H1 (cell line): ENCODE measurements around the gene SLC7A5. TPM values are rescaled to one million over a fixed set of nuclear protein-coding genes. Genes with fewer than 3 reads are reported as not detected.

Experiments
- CTCF ChIA-PET: fragments of 300-600 bp; sonication (Branson Sonifier 250); formaldehyde crosslinking; loops from one replicate; lab custom pipeline; 2021; ENCODE audit not compliant: partially characterized antibody; lab: Charles Lee
- POLR2A ChIA-PET: fragments of 300-600 bp; sonication (Branson Sonifier 250); formaldehyde crosslinking; loops from one replicate; lab custom pipeline; 2021; ENCODE audit warnings: inconsistent platforms; ENCODE audit not compliant: partially characterized antibody; lab: Charles Lee
- DNase-seq, 2 experiments: peaks; one replicate each; pipeline versions ENCODE4 v3.0.0 to v3.0.0-alpha.2; 2010 to 2022; ENCODE audit warnings: low spot score in 2 of 2, low read depth in 1 of 2, mixed read lengths in 1 of 2
- FAIRE-seq: peaks from 2 replicates; lab custom pipeline; 2011; peaks lifted over from hg19 to GRCh38; lab: Jason Lieb, UNC
- H2AFZ ChIP-seq: 2 replicates; pipeline ENCODE4 v1.8.1; 2012; ENCODE audit warnings: low read length, inconsistent platforms
- H2AK5ac ChIP-seq: 2 replicates; pipeline ENCODE4 v1.6.1; 2013; ENCODE audit warnings: low read depth, low read length
- H2BK120ac ChIP-seq: replicated peaks from 2 replicates; pipeline ENCODE3; 2013; ENCODE audit warnings: low read depth, low read length, inconsistent platforms
- H2BK12ac ChIP-seq: 2 replicates; pipeline ENCODE4 v1.6.1; 2013; ENCODE audit warnings: low read depth, low read length
- H2BK15ac ChIP-seq: 2 replicates; pipeline ENCODE4 v1.6.1; 2013; ENCODE audit warnings: low read length
- H2BK20ac ChIP-seq: 2 replicates; pipeline ENCODE4 v1.6.1; 2013; ENCODE audit warnings: low read length
- H2BK5ac ChIP-seq: 2 replicates; pipeline ENCODE4 v1.6.1; 2013; ENCODE audit warnings: low read depth, low read length
- H3K14ac ChIP-seq: 2 replicates; pipeline ENCODE4 v1.6.1; 2013; ENCODE audit warnings: inconsistent platforms; ENCODE audit not compliant: insufficient read length
- H3K18ac ChIP-seq: 2 replicates; pipeline ENCODE4 v1.6.1; 2013; ENCODE audit warnings: low read length; ENCODE audit errors: extremely low read depth
- H3K23ac ChIP-seq: 2 replicates; pipeline ENCODE4 v1.6.1; 2013; ENCODE audit warnings: inconsistent platforms; ENCODE audit not compliant: insufficient read length
- H3K23me2 ChIP-seq: 2 replicates; pipeline ENCODE4 v1.6.1; 2013; ENCODE audit warnings: low read depth, low read length
- H3K27ac ChIP-seq: 2 replicates; pipeline ENCODE4 v1.6.1; 2011; ENCODE audit warnings: low read depth, low read length, inconsistent platforms
- H3K27me3 ChIP-seq, 4 experiments: replicated peaks in 1 of 4; 1 replicate in 1 of 4; 2 replicates in 3 of 4; pipeline versions ENCODE4 v1.6.1 to v1.8.1; 2011 to 2013; ENCODE audit warnings: low read length in 3 of 4, mild to moderate bottlenecking in 3 of 4, inconsistent platforms in 2 of 4, mixed read lengths in 2 of 4, moderate library complexity in 1 of 4; ENCODE audit not compliant: control insufficient read depth in 3 of 4, insufficient read depth in 3 of 4; ENCODE audit errors: extremely low read depth in 1 of 4
- H3K36me3 ChIP-seq, 4 experiments: 2 replicates each; pipeline versions ENCODE4 v1.6.1 to v1.8.1; 2011 to 2013; ENCODE audit warnings: mild to moderate bottlenecking in 4 of 4, low read length in 3 of 4, moderate library complexity in 2 of 4, control low read depth in 1 of 4, inconsistent platforms in 1 of 4; ENCODE audit not compliant: insufficient read depth in 4 of 4, control insufficient read depth in 2 of 4
- H3K4ac ChIP-seq: replicated peaks from 2 replicates; pipeline ENCODE3; 2013; ENCODE audit warnings: low read length, low read depth, mixed read lengths, inconsistent platforms; ENCODE audit not compliant: insufficient read length
- H3K4me1 ChIP-seq, 4 experiments: replicated peaks in 1 of 4; 1 replicate in 1 of 4; 2 replicates in 3 of 4; pipeline versions ENCODE4 v1.6.1 to v1.8.1; 2011 to 2013; ENCODE audit warnings: low read length in 3 of 4, inconsistent platforms in 2 of 4, mixed read lengths in 1 of 4; ENCODE audit not compliant: insufficient read depth in 4 of 4, control insufficient read depth in 3 of 4
- H3K4me2 ChIP-seq, 2 experiments: 2 replicates each; pipeline versions ENCODE4 v1.6.1 to v1.8.1; 2011 to 2013; ENCODE audit warnings: low read depth in 2 of 2, low read length in 2 of 2, control low read depth in 1 of 2, inconsistent platforms in 1 of 2, mild to moderate bottlenecking in 1 of 2; ENCODE audit not compliant: insufficient read depth in 1 of 2
- H3K4me3 ChIP-seq, 4 experiments: fragments of 200-600, 300-600 bp in 1 of 4; sonication (generic), shearing (Covaris generic), sonication (Bioruptor Twin) in 1 of 4; 2 replicates each; pipeline versions ENCODE4 v1.5.1 to v1.8.1; 2011 to 2016; ENCODE audit warnings: low read length in 4 of 4, low read depth in 3 of 4, control low read depth in 2 of 4, inconsistent platforms in 2 of 4, mild to moderate bottlenecking in 2 of 4, mixed read lengths in 1 of 4, moderate library complexity in 1 of 4; ENCODE audit not compliant: insufficient read depth in 2 of 4; ENCODE audit errors: extremely low read depth in 1 of 4
- H3K56ac ChIP-seq: replicated peaks from 2 replicates; pipeline ENCODE3; 2013; ENCODE audit warnings: low read depth, mild to moderate bottlenecking, mixed read lengths, low read length, inconsistent platforms; ENCODE audit not compliant: insufficient read length
- H3K79me1 ChIP-seq: 2 replicates; pipeline ENCODE4 v1.6.1; 2013; ENCODE audit warnings: low read depth, low read length, control low read depth
- H3K79me2 ChIP-seq, 2 experiments: 2 replicates each; pipeline versions ENCODE4 v1.6.1 to v1.8.1; 2012 to 2013; ENCODE audit warnings: low read length in 2 of 2, mild to moderate bottlenecking in 2 of 2, inconsistent platforms in 1 of 2; ENCODE audit not compliant: insufficient read depth in 2 of 2, control insufficient read depth in 1 of 2
- H3K9ac ChIP-seq, 4 experiments: replicated peaks in 1 of 4; 1 replicate in 1 of 4; 2 replicates in 3 of 4; pipeline versions ENCODE4 v1.6.1 to v1.8.1; 2011 to 2013; ENCODE audit warnings: low read depth in 3 of 4, low read length in 3 of 4, control low read depth in 2 of 4, mild to moderate bottlenecking in 2 of 4, moderate library complexity in 2 of 4, inconsistent platforms in 1 of 4; ENCODE audit errors: extremely low read depth in 1 of 4
- H3K9me3 ChIP-seq, 2 experiments: 2 replicates each; pipeline versions ENCODE4 v1.6.1 to v1.8.1; 2012 to 2013; ENCODE audit warnings: mild to moderate bottlenecking in 2 of 2, moderate library complexity in 2 of 2, control low read depth in 1 of 2, inconsistent platforms in 1 of 2, low read depth in 1 of 2, low read length in 1 of 2, mixed read lengths in 1 of 2; ENCODE audit not compliant: insufficient read depth in 2 of 2
- H4K20me1 ChIP-seq, 2 experiments: replicated peaks in 1 of 2; 2 replicates each; pipeline versions ENCODE3 to v1.8.1; 2011 to 2013; ENCODE audit warnings: inconsistent platforms in 2 of 2, low read length in 2 of 2, mild to moderate bottlenecking in 1 of 2; ENCODE audit not compliant: insufficient read depth in 2 of 2, control insufficient read depth in 1 of 2
- H4K5ac ChIP-seq: 2 replicates; pipeline ENCODE4 v1.6.1; 2013; ENCODE audit warnings: low read length, low read depth, mixed read lengths, inconsistent platforms; ENCODE audit not compliant: insufficient read length
- H4K8ac ChIP-seq: 2 replicates; pipeline ENCODE4 v1.8.0; 2013; ENCODE audit warnings: mild to moderate bottlenecking, moderate library complexity, low read length, inconsistent platforms; ENCODE audit not compliant: insufficient read depth; ENCODE audit errors: extremely low read depth
- H4K91ac ChIP-seq: replicated peaks from 2 replicates; pipeline ENCODE3; 2013; ENCODE audit warnings: low read length, mixed read lengths, inconsistent platforms; ENCODE audit not compliant: insufficient read length
- CTCF ChIP-seq, 3 experiments: IDR thresholded peaks; 1 replicate in 2 of 3; 2 replicates in 1 of 3; pipeline versions ENCODE4 v1.5.1 to v1.6.1; 2011; ENCODE audit warnings: low read length in 3 of 3, mild to moderate bottlenecking in 3 of 3, inconsistent platforms in 2 of 3, low read depth in 1 of 3, moderate library complexity in 1 of 3; ENCODE audit not compliant: insufficient read depth in 1 of 3; ENCODE audit errors: control extremely low read depth in 1 of 3
- RAD21 ChIP-seq, 2 experiments: IDR thresholded peaks in 1 of 2; conservative IDR thresholded peaks in 1 of 2; 2 replicates each; pipeline ENCODE4 v1.6.1; 2011; ENCODE audit warnings: low read depth in 2 of 2, low read length in 2 of 2, improper control_type of control experiment in 1 of 2, inconsistent platforms in 1 of 2, mild to moderate bottlenecking in 1 of 2, moderate library complexity in 1 of 2
- TCF12 ChIP-seq: IDR thresholded peaks from 2 replicates; pipeline ENCODE4 v1.6.1; 2011; ENCODE audit warnings: low read depth, mild to moderate bottlenecking, low read length
- TEAD4 ChIP-seq: IDR thresholded peaks from 2 replicates; pipeline ENCODE4 v1.6.1; 2012; ENCODE audit warnings: low read depth, low read length, inconsistent platforms, mixed read lengths
- WGBS, 2 experiments: shearing (Covaris generic) in 1 of 2; methylation state at CpG; one replicate each; pipeline versions ENCODE4 v1.1.6 to v1.1.7; 2013 to 2015; ENCODE audit warnings: low lambda C conversion rate in 2 of 2, mixed read lengths in 2 of 2, inconsistent platforms in 1 of 2, low coverage in 1 of 2, missing lambda C conversion rate in 1 of 2; ENCODE audit not compliant: insufficient replicate concordance in 2 of 2, insufficient coverage in 1 of 2, insufficient read length in 1 of 2; ENCODE audit errors: extremely low coverage in 1 of 2, missing lambda C conversion rate in 1 of 2; 5-methylcytosine and 5-hydroxymethylcytosine counted together
- polyA plus RNA-seq, 7 experiments: library from polyadenylated mRNA; depleted of rRNA in 3 of 7; stranded (reverse) in 5 of 7; unstranded in 2 of 7; fragments of >200 nt in 5 of 7; fragments of 200-250 nt in 2 of 7; gene quantifications; 1 replicate in 5 of 7; 2 replicates in 1 of 7; 4 replicates in 1 of 7; pipeline versions ENCODE4 v1.2.1 to v1.2.3, GENCODE V29; 2011 to 2013; ENCODE audit warnings: missing spikeins in 2 of 7, mixed read lengths in 2 of 7
- total RNA-seq: library from RNA; stranded (reverse); fragmentation: NEBNext Ultra II Directional; extraction: Animal tissue kit (Norgen Biotek cat#: 25700); gene quantifications from 2 replicates; pipeline ENCODE4 v1.2.1, GENCODE V29; 2021

Gene SLC7A5
- total and polyA plus RNA-seq, 2 of the 8 experiments (the other 6 are each of a cell fraction or from before 2014, with no cell fraction given): 68.2 to 341 TPM

- Histone ChIP-seq H2BK12ac (peak overlapping the region; percentile 94; the same call in 1 of the 2 replicates), H3K4me1 (peaks cover 7 to 15% (median 9%) of the 10 kb centered on the region in 4 experiments), H2BK20ac (no peak overlapping the region), H3K79me2 (no peaks in the 10 kb centered on the region), H2AFZ (no peak overlapping the region), H3K9me3 (no peaks in the 10 kb centered on the region), H3K18ac (0 out of 2 replicates have a peak overlapping the region, but pooled peaks have one; percentile 60), H2BK5ac (no peak overlapping the region), H2BK120ac (no peak overlapping the region), H4K20me1 (no peaks in the 10 kb centered on the region), H3K4me3 (no peak overlapping the region), H4K91ac (peak overlapping the region; percentile 77), H3K36me3 (no peaks in the 10 kb centered on the region), H2AK5ac (no peak overlapping the region), H3K79me1 (no peaks in the 10 kb centered on the region), H3K27ac (no peak overlapping the region), H2BK15ac (no peak overlapping the region), H3K4ac (no peak overlapping the region), H3K9ac (no peak overlapping the region), H4K8ac (no peak overlapping the region), H3K27me3 (no peaks in the 10 kb centered on the region)
- no peak for FAIRE-seq
- 86% methylated on average over 5 of the region's 5 CpGs; no CpG with 5 or more reads in 1 of the 2 experiments for WGBS, 2 experiments
- POLR2A ChIA-PET: interaction anchor here (1.2 to 5.7 kb wide), 5 partner anchors 9 to 23 kb away, joined by 3 to 30 read pairs (median 4); no protein-coding TSS in a partner anchor
- no peak for TF ChIP-seq TCF12
- peak in 2 of 3 experiments; percentile 26 to 33; a peak in 3 of 4 replicates for TF ChIP-seq CTCF (IDR thresholded peaks at IDR 0.05; ENCODE audit: control extremely low read depth in 1 of 3, insufficient read depth in 1 of 3, low read depth in 1 of 3, low read length in 3 of 3)
- TF ChIP-seq RAD21 (IDR thresholded peaks at IDR 0.05 in 1 of 2, conservative IDR thresholded peaks at IDR 0.05 in 1 of 2; ENCODE audit: low read depth in 2 of 2, low read length in 2 of 2): peak in 1 of 2 experiments; percentile 26; a peak in 1 of 4 replicates
- 0 out of 2 replicates have a peak, but pooled peaks have one; percentile 6 for TF ChIP-seq TEAD4
- TF ChIP-seq, all 59 proteins: peak for 3
- no peak overlapping the region for H3K14ac ChIP-seq
- no peak overlapping the region for H4K5ac ChIP-seq
- no peak overlapping the region for H3K23ac ChIP-seq
- H3K56ac ChIP-seq: no peak overlapping the region
- H3K4me2 ChIP-seq: no peak overlapping the region
- H3K23me2 ChIP-seq: no peaks in the 10 kb centered on the region
- CTCF ChIA-PET: interaction anchor here (0.9 to 2.1 kb wide), 9 partner anchors 10 to 74 kb away, joined by 3 to 14 read pairs (median 6); no protein-coding TSS in a partner anchor
- no peak for DNase-seq
These were observed 53.7 kb downstream of the SLC7A5 start for GRCh38 chr16:87815567-87815966.
